ENCODE measurements around the gene CNPY3. TPM values are rescaled to one million over a fixed set of nuclear protein-coding genes. Genes with fewer than 3 reads are reported as not detected.

CNPY3 gene
- total and polyA plus RNA-seq, 2 of the 13 experiments (the other 11 are each of a cell fraction or from before 2014, with no cell fraction given) = 42.3 to 60.2 TPM

GRCh38 chr6:42907336-42907735 is 21.9 kb upstream of the CNPY3 start:
- no peak overlapping the region for H3K4me3 ChIP-seq (replicated peaks in 1 of 3; ENCODE audit: insufficient read depth in 1 of 3, low read depth in 2 of 3, low read length in 3 of 3)
- FAIRE-seq (no peak), DNase-seq (ENCODE audit: low spot score) (no peak), ATAC-seq (no peak)
- H2AFZ ChIP-seq (ENCODE audit: low read length) = no peak overlapping the region
- ChIA-PET CTCF (ENCODE audit: low intra/inter-chr PET ratio, low total read pairs) (no interaction called here), POLR2A (no interaction called here)
- no peaks in the 10 kb centered on the region for H4K20me1 ChIP-seq (ENCODE audit: insufficient read depth, low read length)
- no peak for TF ChIP-seq RORA (CRISPR knock-in tag; IDR thresholded peaks at IDR 0.05)
- TF ChIP-seq ZNF354B (CRISPR knock-in tag; IDR thresholded peaks at IDR 0.05) = no peak
- no peak for TF ChIP-seq ZNF337 (CRISPR knock-in tag; IDR thresholded peaks at IDR 0.05; ENCODE audit: borderline replicate concordance, low read depth)
- no peak for TF ChIP-seq KDM5B (CRISPR knock-in tag; IDR thresholded peaks at IDR 0.05; ENCODE audit: borderline replicate concordance)
- TF ChIP-seq ZSCAN29 (CRISPR knock-in tag; conservative IDR thresholded peaks at IDR 0.05) = no peak
- TF ChIP-seq ATM (IDR thresholded peaks at IDR 0.05; ENCODE audit: borderline replicate concordance) = no peak
- TF ChIP-seq ZNF749 (CRISPR knock-in tag; IDR thresholded peaks at IDR 0.05; ENCODE audit: borderline replicate concordance) = no peak
- no peak for TF ChIP-seq HNRNPL (IDR thresholded peaks at IDR 0.05; ENCODE audit: low read depth, low read length)
- no peak for TF ChIP-seq ZNF713 (CRISPR knock-in tag; IDR thresholded peaks at IDR 0.05)
- no peak for TF ChIP-seq SNRNP70 (IDR thresholded peaks at IDR 0.05; ENCODE audit: low read depth, low read length)
- no peak for TF ChIP-seq NRL (CRISPR knock-in tag; IDR thresholded peaks at IDR 0.05; ENCODE audit: borderline replicate concordance)
- no peak for TF ChIP-seq KDM4B (CRISPR knock-in tag; IDR thresholded peaks at IDR 0.05)
- no peak for TF ChIP-seq ZSCAN30 (CRISPR knock-in tag; IDR thresholded peaks at IDR 0.05)
- TF ChIP-seq NBN (conservative IDR thresholded peaks at IDR 0.05) = no peak
- H3K79me2 ChIP-seq (ENCODE audit: insufficient read depth, low read length) = no peaks in the 10 kb centered on the region
- H3K9ac ChIP-seq (ENCODE audit: insufficient read depth, low read depth, low read length) = no peak overlapping the region
- H3K9me3 ChIP-seq (ENCODE audit: low read length) = no peaks in the 10 kb centered on the region
- 29% methylated on average over 5 of the region's 5 CpGs for WGBS (ENCODE audit: low lambda C conversion rate)
- no peaks in the 10 kb centered on the region for H3K36me3 ChIP-seq (replicated peaks in 1 of 2; ENCODE audit: control insufficient read depth in 1 of 2, insufficient read depth in 2 of 2, low read length in 2 of 2)
- no peak overlapping the region for H3K4me2 ChIP-seq (ENCODE audit: low read depth, low read length)
- intact Hi-C loops (cut with micrococcal nuclease; ENCODE audit: unreplicated experiment) = no loop called here
- H3K27me3 ChIP-seq (ENCODE audit: control insufficient read depth in 1 of 2, insufficient read depth in 2 of 2, low read length in 2 of 2) = 0 out of 5 replicates have a peak, but pooled peaks cover 0 to 4% of the 10 kb centered on the region in 2 experiments
- in situ Hi-C loops (cut with HindIII; ENCODE audit: extremely low pct_ligation_motif_present, low pct_unique_long_range_greater_than_20kb) = no loop called here
- H3K27ac ChIP-seq (ENCODE audit: extremely low read length, insufficient read depth, low read length) = no peak overlapping the region
- BruUV-seq (replicated peaks) = no TSS peak
- peaks cover 46% of the 10 kb centered on the region for H3K4me1 ChIP-seq (ENCODE audit: insufficient read depth, low read length)
